CD14-positive monocyte (primary cell): ENCODE results near the gene PVALEF. TPM values are rescaled to one million over a fixed set of nuclear protein-coding genes. Genes with fewer than 3 reads are reported as not detected.

ENCODE experiments used
- DNase-seq, 3 donors: peaks; one replicate each; pipeline ENCODE4 v3.0.0-alpha.2; 2011 to 2022
- H2AFZ ChIP-seq: 2 replicates; pipeline ENCODE4 v1.6.0; 2012; ENCODE audit warnings: mild to moderate bottlenecking, low read depth, low read length, inconsistent platforms; ENCODE audit not compliant: insufficient read depth, poor library complexity, severe bottlenecking
- H3K27ac ChIP-seq, 2 donors: 1 replicate in 1 of 2; 2 replicates in 1 of 2; pipeline ENCODE4 v1.5.1; 2012 to 2013; ENCODE audit warnings: low read length in 2 of 2, control low read depth in 1 of 2, inconsistent platforms in 1 of 2, low read depth in 1 of 2, mild to moderate bottlenecking in 1 of 2
- H3K27me3 ChIP-seq, 2 donors: one replicate each; pipeline versions ENCODE4 v1.6.0 to v1.6.1; 2011 to 2013; ENCODE audit warnings: low read length in 2 of 2; ENCODE audit not compliant: control insufficient read depth in 2 of 2, insufficient read depth in 2 of 2
- H3K36me3 ChIP-seq, 2 donors: replicated peaks in 1 of 2; 1 replicate in 1 of 2; 2 replicates in 1 of 2; pipeline versions ENCODE4 v1.5.1 to v1.6.1; 2012 to 2013; ENCODE audit warnings: low read length in 2 of 2, control low read depth in 1 of 2, inconsistent platforms in 1 of 2, mild to moderate bottlenecking in 1 of 2; ENCODE audit not compliant: insufficient read depth in 2 of 2, control insufficient read depth in 1 of 2
- H3K4me1 ChIP-seq, 2 donors: 1 replicate in 1 of 2; 2 replicates in 1 of 2; pipeline versions ENCODE4 v1.5.1 to v1.6.1; 2012 to 2013; ENCODE audit warnings: low read length in 2 of 2, control low read depth in 1 of 2, inconsistent platforms in 1 of 2, mild to moderate bottlenecking in 1 of 2, moderate library complexity in 1 of 2; ENCODE audit not compliant: insufficient read depth in 2 of 2, control insufficient read depth in 1 of 2
- H3K4me2 ChIP-seq: replicated peaks from 2 replicates; pipeline ENCODE3; 2012; ENCODE audit warnings: low read length, moderate library complexity, mild to moderate bottlenecking; ENCODE audit not compliant: poor library complexity, severe bottlenecking; ENCODE audit errors: extremely low read depth
- H3K4me3 ChIP-seq, 3 experiments: fragments of 200-600 bp in 1 of 3; sonication (generic) in 1 of 3; replicated peaks in 1 of 3; 1 replicate in 2 of 3; 2 replicates in 1 of 3; pipeline ENCODE4 v1.5.1; 2011 to 2013; ENCODE audit warnings: low read length in 3 of 3, mild to moderate bottlenecking in 3 of 3, control low read depth in 2 of 3, low read depth in 2 of 3, inconsistent platforms in 1 of 3, moderate library complexity in 1 of 3
- H3K79me2 ChIP-seq: 2 replicates; pipeline ENCODE4 v1.6.0; 2012; ENCODE audit warnings: mild to moderate bottlenecking, control low read depth, inconsistent platforms, low read length, moderate library complexity; ENCODE audit not compliant: insufficient read depth
- H3K9ac ChIP-seq: 2 replicates; pipeline ENCODE4 v1.6.0; 2017; ENCODE audit warnings: low read length, mild to moderate bottlenecking; ENCODE audit not compliant: insufficient read depth, poor library complexity, severe bottlenecking
- H3K9me3 ChIP-seq, 2 donors: replicated peaks in 1 of 2; 1 replicate in 1 of 2; 2 replicates in 1 of 2; pipeline versions ENCODE4 v1.5.1 to v1.6.1; 2012 to 2013; ENCODE audit warnings: low read length in 2 of 2, control low read depth in 1 of 2; ENCODE audit not compliant: control insufficient read depth in 1 of 2, insufficient read depth in 1 of 2
- H4K20me1 ChIP-seq: 2 replicates; pipeline ENCODE4 v1.6.0; 2012; ENCODE audit warnings: mild to moderate bottlenecking, low read length, control low read depth, moderate library complexity; ENCODE audit not compliant: insufficient read depth
- H3K27ac Mint-ChIP-seq, 7 donors: one replicate each; pipeline ENCODE4 v1.8.0; 2020; ENCODE audit warnings: mild to moderate bottlenecking in 7 of 7, mixed read lengths in 7 of 7, moderate library complexity in 6 of 7, inconsistent platforms in 2 of 7
- H3K27me3 Mint-ChIP-seq, 3 donors: one replicate each; pipeline ENCODE4 v1.8.0; 2021 to 2022; ENCODE audit warnings: low read depth in 3 of 3, mild to moderate bottlenecking in 3 of 3, mixed read lengths in 3 of 3, moderate library complexity in 3 of 3, inconsistent platforms in 1 of 3
- H3K36me3 Mint-ChIP-seq, 2 donors: one replicate each; pipeline ENCODE4 v1.8.0; 2020; ENCODE audit warnings: mixed read lengths in 2 of 2, inconsistent platforms in 1 of 2, mild to moderate bottlenecking in 1 of 2
- H3K4me1 Mint-ChIP-seq: one replicate; pipeline ENCODE4 v1.8.0; 2020; ENCODE audit warnings: mild to moderate bottlenecking, mixed read lengths
- H3K4me3 Mint-ChIP-seq, 2 donors: one replicate each; pipeline ENCODE4 v1.8.0; 2020; ENCODE audit warnings: mild to moderate bottlenecking in 2 of 2, mixed read lengths in 2 of 2, moderate library complexity in 1 of 2
- H3K9me3 Mint-ChIP-seq, 7 donors: one replicate each; pipeline ENCODE4 v1.8.0; 2020 to 2022; ENCODE audit warnings: mixed read lengths in 7 of 7, mild to moderate bottlenecking in 6 of 7, moderate library complexity in 6 of 7, inconsistent platforms in 2 of 7
- CTCF ChIP-seq: fragments of 200-600 bp; IDR thresholded peaks from one replicate; pipeline ENCODE4 v1.8.0; 2022; ENCODE audit warnings: antibody characterized with exemption, mild to moderate bottlenecking
- WGBS: methylation state at CpG from one replicate; pipeline ENCODE4 v1.1.5; 2013; ENCODE audit warnings: missing lambda C conversion rate; ENCODE audit not compliant: insufficient coverage; 5-methylcytosine and 5-hydroxymethylcytosine counted together
- intact Hi-C, 2 donors: fragments of 100-400 bp; cut with micrococcal nuclease; formaldehyde crosslinking; loops; one replicate each; pipeline versions ENCODE4 v1.15.0 to v1.15.1; 2023
- polyA plus RNA-seq, 3 donors: library from polyadenylated mRNA; depleted of rRNA in 1 of 3; unstranded in 2 of 3; stranded (reverse) in 1 of 3; fragments of 300-500 nt in 2 of 3; fragments of >200 nt in 1 of 3; fragmentation: Illumina TruSeq in 2 of 3; gene quantifications; 1 replicate in 2 of 3; 2 replicates in 1 of 3; pipeline ENCODE4 v1.2.3, GENCODE V29; 2012 to 2021

PVALEF gene
- polyA plus RNA-seq, 3 donors = not detected

- H3K27ac Mint-ChIP-seq = no peak overlapping the region
- H3K4me3 Mint-ChIP-seq = no peak overlapping the region
- intact Hi-C loops = no loop called here
- Histone ChIP-seq H3K4me3 (no peak overlapping the region), H3K4me2 (no peak overlapping the region), H3K9me3 (no peaks in the 10 kb centered on the region), H4K20me1 (peaks cover 79% of the 10 kb centered on the region), H3K9ac (no peak overlapping the region), H3K4me1 (peaks cover 8 to 13% of the 10 kb centered on the region in 2 donors), H3K79me2 (no peaks in the 10 kb centered on the region), H2AFZ (no peak overlapping the region), H3K27ac (no peak overlapping the region), H3K36me3 (no peaks in the 10 kb centered on the region), H3K27me3 (no peaks in the 10 kb centered on the region)
- WGBS = 95% methylated on average over 14 of the region's 22 CpGs
- no peaks in the 10 kb centered on the region for H3K9me3 Mint-ChIP-seq
- peaks cover 0 to 4% of the 10 kb centered on the region in 2 donors for H3K36me3 Mint-ChIP-seq
- TF ChIP-seq CTCF = no peak
- no peak for DNase-seq
- H3K4me1 Mint-ChIP-seq = peaks cover 7% of the 10 kb centered on the region
- peaks cover 0 to 4% (median 2%) of the 10 kb centered on the region in 3 donors for H3K27me3 Mint-ChIP-seq
Observed at GRCh38 chr17:81132770-81133723, 32.3 kb upstream of the PVALEF start.

- Histone ChIP-seq H3K4me3 (no peak overlapping the region), H3K36me3 (no peaks in the 10 kb centered on the region), H3K4me1 (peaks cover 8 to 13% of the 10 kb centered on the region in 2 donors), H3K27ac (no peak overlapping the region), H3K27me3 (no peaks in the 10 kb centered on the region), H4K20me1 (peaks cover 90% of the 10 kb centered on the region), H3K4me2 (no peak overlapping the region), H2AFZ (no peak overlapping the region), H3K9me3 (no peaks in the 10 kb centered on the region), H3K9ac (no peak overlapping the region), H3K79me2 (no peaks in the 10 kb centered on the region)
- H3K9me3 Mint-ChIP-seq = peaks cover 0 to 3% (median 2%) of the 10 kb centered on the region in 7 donors
- peaks cover 7% of the 10 kb centered on the region for H3K4me1 Mint-ChIP-seq
- no peak for DNase-seq
- H3K27me3 Mint-ChIP-seq = peaks cover 0 to 6% (median 2%) of the 10 kb centered on the region in 3 donors
- no peak overlapping the region for H3K4me3 Mint-ChIP-seq
- no peak overlapping the region for H3K27ac Mint-ChIP-seq
- no peak for TF ChIP-seq CTCF
- WGBS = 93% methylated on average over 26 of the region's 28 CpGs
- H3K36me3 Mint-ChIP-seq = peaks cover 0 to 4% of the 10 kb centered on the region in 2 donors
- intact Hi-C loops = no loop called here
Observed at GRCh38 chr17:81134064-81134781, 31.1 kb upstream of the PVALEF start.
